Inflammatory macrophage treated with lipopolysaccharide for 1 hour (primary cell): ENCODE results near the gene PDZRN3.

Source experiments
- DNase-seq, 2 donors: peaks; one replicate each; pipeline ENCODE4 v3.0.0-alpha.2; 2020 to 2022

The PDZRN3 gene

DNA sequence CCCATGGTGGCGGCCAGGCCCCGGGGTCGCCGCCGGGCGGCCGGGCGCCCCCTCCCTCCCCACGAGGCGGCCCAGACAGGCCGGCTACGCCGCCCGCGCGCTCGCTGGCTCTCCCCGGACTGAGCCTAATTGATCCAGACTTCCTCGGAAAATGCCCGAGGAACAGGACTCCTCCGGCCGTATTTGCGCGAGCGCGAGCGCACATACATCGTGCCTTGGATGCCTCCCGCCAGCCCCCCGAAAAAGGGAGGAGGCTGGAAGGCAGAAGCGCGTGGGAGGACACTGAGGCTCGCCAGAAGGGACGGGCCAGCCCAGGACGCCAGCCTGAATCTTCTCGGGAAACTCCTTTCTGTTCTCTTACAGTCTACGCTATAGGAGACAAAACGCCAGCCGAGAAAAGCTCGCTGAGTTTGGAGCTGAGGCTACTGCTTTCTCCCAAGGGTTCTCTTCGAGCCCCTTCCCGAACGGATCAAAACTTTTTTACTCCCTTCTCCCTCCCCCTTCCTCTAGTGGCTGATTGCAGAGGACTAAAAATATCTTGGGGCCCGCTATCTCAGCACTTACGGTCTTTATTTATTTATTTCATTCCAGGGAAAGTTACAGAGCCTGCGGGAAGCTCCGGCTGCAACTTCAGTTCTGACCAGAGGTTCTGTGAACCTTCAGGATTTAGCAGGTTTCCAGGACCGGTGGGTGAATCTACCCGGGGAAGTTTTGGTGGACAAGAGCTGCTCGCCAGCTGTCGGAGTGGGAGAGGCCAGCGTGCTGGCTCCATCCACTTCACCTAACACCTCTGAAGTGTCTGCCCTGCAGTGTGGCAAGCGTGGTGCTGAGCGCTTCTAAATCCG is at the start of gene PDZRN3:
TSS of gene PDZRN3 (minus strand) at position 121 of the 845 bp plus-strand sequence.
- no peak for DNase-seq

- no peak for DNase-seq
Observed at GRCh38 chr3:73674280-73674679, 49.5 kb upstream of the PDZRN3 start.

- DNase-seq, result no peak
Observed at GRCh38 chr3:73669260-73669659, 44.5 kb upstream of the PDZRN3 start.

DNA sequence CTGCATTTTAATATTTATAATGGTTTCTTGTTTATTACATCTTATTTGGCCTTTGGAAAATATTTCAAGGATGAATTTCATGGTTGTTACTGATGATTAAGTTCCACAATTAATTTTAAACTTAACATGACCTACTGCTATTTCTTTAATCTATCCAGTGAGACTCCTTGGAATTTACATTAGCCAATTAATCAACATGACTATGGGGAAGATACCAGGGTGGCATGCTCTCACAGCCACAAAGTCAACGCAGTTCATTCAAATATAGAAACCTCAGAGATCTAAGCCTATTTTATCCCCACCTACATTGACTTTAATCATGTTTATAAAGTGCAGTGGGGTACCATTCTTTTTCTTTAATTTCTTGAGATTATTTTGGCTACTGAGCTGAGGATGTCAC is 43.6 kb upstream of the PDZRN3 start:
- no peak for DNase-seq

DNA sequence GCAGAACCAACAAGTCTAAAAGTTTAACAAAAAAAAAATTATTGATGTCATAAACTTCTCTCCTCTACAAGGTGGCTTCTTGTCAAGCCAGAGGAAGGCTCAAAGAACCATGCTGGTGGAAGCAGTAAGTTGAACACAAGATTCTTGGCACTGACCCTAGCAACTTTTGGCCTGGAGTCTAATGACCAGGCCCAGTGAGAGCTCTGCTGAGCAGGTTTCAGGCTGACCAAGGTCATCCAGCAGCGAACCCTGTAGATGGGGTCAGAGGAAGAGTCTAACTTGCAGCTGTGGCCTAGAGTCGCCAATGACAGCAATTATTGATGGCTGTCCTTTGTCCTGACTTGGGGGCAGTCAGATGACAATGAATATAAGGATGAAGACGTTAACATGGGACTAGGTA is 43.1 kb upstream of the PDZRN3 start:
- DNase-seq, result no peak

DNA sequence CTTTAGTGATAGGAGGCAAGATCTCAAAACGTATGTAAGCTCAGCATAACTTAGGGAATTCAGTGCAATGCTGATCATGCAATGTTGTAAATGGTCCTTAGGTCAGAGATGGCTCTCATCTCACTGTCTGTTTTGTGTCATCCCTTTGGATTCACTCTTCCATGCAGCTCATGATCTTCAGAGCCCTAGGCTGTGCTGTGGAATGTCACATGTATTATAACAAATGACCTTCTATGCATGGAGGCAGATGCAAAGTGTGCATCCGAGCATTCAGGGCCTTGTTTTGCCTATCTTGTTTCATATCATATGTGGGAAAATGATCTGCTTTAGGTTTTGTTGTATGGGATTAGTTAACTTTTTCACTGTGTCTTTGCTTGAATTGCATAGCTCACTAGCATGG is 40.5 kb upstream of the PDZRN3 start:
- no peak for DNase-seq

GRCh38 chr3:73664389-73664788 is 39.6 kb upstream of the PDZRN3 start:
- no peak for DNase-seq

- no peak for DNase-seq
Observed at GRCh38 chr3:73663495-73663894, 38.8 kb upstream of the PDZRN3 start.

DNA sequence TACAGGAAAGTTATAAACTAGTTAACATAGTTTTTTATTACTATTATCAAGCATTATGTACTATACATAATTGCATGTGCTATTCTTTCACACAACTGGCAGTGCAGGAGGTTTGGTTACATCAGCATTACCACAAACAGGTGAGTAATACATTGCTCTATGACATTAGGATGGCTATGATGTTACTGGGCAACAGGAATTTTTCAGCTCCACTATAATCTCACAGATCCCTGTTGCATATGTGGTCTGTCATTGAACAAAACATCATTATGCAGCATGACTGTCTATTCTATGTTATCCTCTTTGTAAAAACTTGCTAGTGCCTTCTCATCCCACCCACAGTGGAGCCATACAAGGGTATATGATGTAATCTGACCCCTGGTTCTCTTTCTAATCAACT is 36.5 kb upstream of the PDZRN3 start:
- DNase-seq, result no peak

DNA sequence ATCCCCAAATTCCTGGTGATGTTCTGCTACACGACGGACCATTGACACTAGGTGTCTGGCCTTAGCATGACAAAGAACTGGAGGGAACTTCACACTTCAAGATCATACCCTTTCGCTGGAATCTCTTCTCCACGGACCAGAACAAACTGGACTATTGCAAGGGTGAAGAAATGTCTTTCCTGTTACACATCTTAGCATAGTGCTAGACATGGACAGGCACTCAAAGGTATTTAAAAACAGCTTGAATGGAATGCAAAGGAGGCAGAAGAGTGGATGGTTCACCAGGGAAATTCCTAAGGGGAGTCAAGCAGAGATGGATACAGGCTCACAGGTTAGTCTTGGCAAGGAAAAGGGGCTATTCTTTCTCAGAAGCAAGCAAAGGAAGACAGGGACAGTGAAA is 33.5 kb upstream of the PDZRN3 start:
- DNase-seq, result no peak

- no peak for DNase-seq
Observed at GRCh38 chr3:73657186-73657585, 32.4 kb upstream of the PDZRN3 start.

- no peak for DNase-seq
Observed at GRCh38 chr3:73656241-73656890, 31.6 kb upstream of the PDZRN3 start.

GRCh38 chr3:73655197-73655596 is 30.5 kb upstream of the PDZRN3 start:
- no peak for DNase-seq

DNA sequence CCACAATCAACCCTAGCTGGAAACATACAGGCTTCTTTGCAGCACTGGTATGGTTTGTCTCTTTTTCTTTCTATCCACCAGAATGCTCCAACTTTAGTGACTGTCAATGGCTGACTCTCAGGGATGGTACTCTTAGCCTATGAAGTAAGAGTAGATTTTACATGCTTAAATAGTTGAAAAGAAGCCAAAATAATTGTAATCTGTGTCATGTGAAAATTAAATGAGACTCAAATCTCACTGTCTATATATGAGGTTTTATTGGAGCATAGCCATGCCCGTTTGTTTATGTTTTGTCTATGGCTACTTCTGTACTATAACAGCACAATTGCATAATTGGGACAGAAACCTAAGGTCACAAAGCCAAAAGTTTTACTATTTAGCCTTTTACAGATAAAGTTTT is 29.1 kb upstream of the PDZRN3 start:
- DNase-seq, result no peak

DNA sequence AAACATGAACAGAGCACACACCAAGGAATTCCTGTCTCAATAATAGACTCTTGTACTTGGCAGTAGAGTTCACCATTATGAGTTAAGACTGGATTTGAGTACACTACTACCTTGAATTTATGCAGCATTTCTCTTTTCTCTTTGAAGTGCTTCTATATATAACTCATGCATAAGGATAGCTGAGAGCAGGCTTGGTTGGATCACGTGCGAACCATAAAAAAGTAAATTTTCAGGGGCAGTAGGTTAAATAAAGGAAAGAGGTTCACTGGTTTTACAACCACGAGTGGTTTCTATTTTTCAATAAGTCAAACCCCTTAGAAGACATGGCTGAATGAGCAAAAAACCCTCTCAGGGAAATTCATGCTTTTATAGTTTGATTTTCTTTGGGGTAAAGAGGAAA is 28.6 kb upstream of the PDZRN3 start:
- DNase-seq, result no peak

DNA sequence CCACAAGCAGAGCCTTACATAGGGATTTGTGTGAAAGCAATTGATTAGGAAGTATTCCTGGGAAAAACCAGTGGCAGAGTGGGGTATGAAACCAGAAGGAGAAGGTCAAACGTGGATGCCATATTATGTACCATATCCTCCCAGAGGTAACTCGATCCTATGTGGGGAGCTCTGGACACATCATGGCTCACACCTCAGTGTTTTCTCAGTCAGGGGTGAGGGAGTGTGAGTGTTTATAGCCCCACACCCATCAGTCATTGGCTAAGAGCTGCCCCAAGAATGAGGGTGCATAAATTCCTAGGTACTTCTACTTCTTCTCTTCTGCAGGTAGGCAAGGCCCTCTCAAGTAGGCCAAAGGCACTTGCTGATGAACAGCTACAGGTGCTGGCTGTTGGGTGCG is 28.2 kb upstream of the PDZRN3 start:
- no peak for DNase-seq

DNA sequence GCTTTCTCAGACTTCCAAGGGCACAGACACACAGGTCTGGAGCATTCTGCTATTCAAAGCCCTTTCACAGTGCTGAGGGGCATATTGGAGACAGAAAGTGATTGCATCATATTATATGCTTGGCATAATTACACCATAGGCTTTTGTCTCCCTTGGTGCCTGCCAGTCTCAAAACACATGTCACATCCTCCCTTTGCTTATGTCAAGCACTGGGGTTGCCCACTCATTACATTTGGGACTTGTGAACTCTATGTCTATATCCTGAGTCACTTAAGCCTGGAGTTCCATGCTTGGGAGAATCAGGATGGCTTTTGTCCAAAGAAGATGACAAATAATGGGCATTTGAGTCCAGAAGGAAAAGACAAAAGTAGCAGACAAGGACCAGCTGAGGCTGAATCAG is 12.3 kb upstream of the PDZRN3 start:
- DNase-seq, result no peak

DNA sequence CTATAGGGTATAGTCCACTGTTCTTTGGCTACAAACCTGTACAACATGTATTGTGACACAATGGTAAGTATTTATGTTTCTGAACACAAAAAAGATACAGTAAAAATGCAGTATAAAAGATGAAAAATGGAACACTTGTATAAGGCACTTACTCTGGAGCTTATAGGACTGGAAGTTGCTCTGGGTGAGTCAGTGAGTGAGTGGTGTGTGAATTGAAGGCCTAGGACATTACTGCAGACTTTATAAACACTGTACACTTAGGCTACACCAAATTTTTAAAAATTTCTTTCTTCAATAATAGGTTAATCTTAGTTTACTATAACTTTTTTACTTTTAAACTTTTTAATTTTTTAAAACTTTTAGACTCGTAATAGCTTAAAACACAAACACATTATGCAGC is 10.5 kb upstream of the PDZRN3 start:
- no peak for DNase-seq

- DNase-seq, result no peak
Observed at GRCh38 chr3:73633916-73634344, 9.2 kb upstream of the PDZRN3 start.

DNA sequence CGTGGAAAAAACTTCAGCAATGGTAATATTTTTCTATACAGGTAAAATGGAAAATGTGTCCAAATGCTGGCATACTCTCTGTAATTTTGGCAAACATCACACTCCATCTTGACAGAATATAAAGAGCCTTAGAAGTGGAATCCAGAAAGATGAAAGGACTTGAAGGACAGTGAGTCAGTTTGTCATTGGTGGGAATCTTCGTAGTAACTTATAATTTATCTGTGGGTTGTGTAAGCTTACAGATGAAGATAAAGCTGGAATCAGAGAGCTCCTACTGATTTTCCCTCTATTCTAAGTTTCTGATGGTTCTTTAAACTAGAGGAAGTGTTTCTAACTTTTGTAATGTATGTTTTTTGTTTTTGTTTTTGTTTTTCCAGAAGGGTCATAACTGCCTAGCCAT is 8.7 kb upstream of the PDZRN3 start:
- no peak for DNase-seq

DNA sequence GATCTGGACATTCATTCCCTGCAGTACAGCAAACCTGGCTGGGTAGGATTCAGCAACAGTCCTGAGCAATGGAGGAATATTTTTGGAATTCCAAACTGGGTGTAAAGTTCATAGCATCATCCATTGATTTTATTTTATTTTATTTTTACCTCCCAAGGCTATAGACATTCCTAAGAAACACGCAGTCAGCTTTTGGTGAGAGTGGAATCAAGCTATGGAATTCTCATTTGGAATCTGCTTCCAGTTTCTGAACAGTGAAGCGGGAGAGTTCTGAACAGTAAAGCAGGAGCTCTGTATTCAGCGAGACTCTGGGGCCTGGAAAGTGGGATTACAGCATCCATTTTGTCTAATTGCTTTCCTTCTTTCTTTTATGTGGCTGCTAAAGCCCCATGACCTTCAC is 1.4 kb upstream of the PDZRN3 start:
- DNase-seq, result no peak

- DNase-seq, result no peak
Observed at GRCh38 chr3:73624017-73624820, 522 bp downstream of the PDZRN3 start.

DNA sequence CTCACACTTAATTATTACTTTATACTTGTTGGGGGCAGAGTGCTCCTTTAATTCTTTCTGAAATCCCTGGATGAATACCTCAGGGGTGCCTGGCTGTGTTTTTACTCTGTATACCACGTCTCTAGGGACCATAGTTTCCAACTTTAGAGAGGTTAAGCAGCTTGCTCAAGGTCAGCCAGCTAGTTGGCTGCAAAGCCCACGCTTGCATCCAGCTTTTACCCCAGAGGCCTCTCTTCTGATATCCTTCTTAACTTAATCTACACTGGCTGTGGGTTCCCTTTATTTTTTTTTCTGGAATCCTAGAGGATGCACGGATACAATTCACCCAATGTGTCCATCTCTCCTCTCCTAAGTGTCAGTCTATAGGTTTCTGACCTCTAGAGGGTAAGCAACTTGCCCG is 1.4 kb downstream of the PDZRN3 start:
- no peak for DNase-seq
